SHP77 (cell line): ENCODE data around the gene ATCAY.
"Not testable (repeated sequence)": the region's sequence is repeated elsewhere in the genome, so short reads cannot be mapped to it uniquely, and the experiment has no call there.

Experiments
- DNase-seq, 2 experiments: peaks; one replicate each; lab custom pipeline; 2025; lab: John Stamatoyannopoulos, UW

Gene ATCAY

GRCh38 chr19:3902317-3902973 is 22.0 kb downstream of the ATCAY start:
- no peak for DNase-seq

- DNase-seq, result no peak
These were observed 23.7 kb downstream of the ATCAY start for GRCh38 chr19:3904233-3904632.

GRCh38 chr19:3907626-3908265 is 27.3 kb downstream of the ATCAY start:
- DNase-seq, result no peak

- no peak for DNase-seq
These were observed 28.0 kb downstream of the ATCAY start for GRCh38 chr19:3908266-3909054.

GRCh38 chr19:3910105-3910504 is 29.6 kb downstream of the ATCAY start:
- no peak for DNase-seq

- no peak for DNase-seq
These were observed 33.7 kb downstream of the ATCAY start for GRCh38 chr19:3914199-3914598.

- no peak for DNase-seq
These were observed 35.5 kb downstream of the ATCAY start for GRCh38 chr19:3916033-3916432.

- no peak for DNase-seq
These were observed 39.3 kb downstream of the ATCAY start for GRCh38 chr19:3919793-3920192.

GRCh38 chr19:3923096-3923758 is 42.7 kb downstream of the ATCAY start:
- no peak for DNase-seq

- DNase-seq, result no peak
These were observed 43.4 kb downstream of the ATCAY start for GRCh38 chr19:3923912-3924311.

GRCh38 chr19:3931041-3931440 is 50.6 kb downstream of the ATCAY start:
- DNase-seq, result no peak

- no peak for DNase-seq
These were observed 52.7 kb downstream of the ATCAY start, which contains the start of gene NMRK2 for GRCh38 chr19:3932931-3933810. Gene NMRK2 (plus strand): TSS chr19:3933069. CDS start chr19:3933672, 603 bp downstream.

GRCh38 chr19:3936506-3937442 is 56.3 kb downstream of the ATCAY start:
- no peak for DNase-seq

GRCh38 chr19:3938300-3938950 is 57.9 kb downstream of the ATCAY start:
- not testable (repeated sequence) for DNase-seq

GRCh38 chr19:3942790-3943409 is 62.4 kb downstream of the ATCAY start:
- no peak for DNase-seq

- DNase-seq, result no peak
These were observed 63.7 kb downstream of the ATCAY start for GRCh38 chr19:3944018-3944721.

- no peak for DNase-seq
These were observed 65.4 kb downstream of the ATCAY start for GRCh38 chr19:3945838-3946237.

GRCh38 chr19:3947316-3947933 is 66.9 kb downstream of the ATCAY start:
- not testable (repeated sequence) for DNase-seq
